Adrenal gland (tissue), 5 donors: ENCODE measurements around the gene SCAMP5.

Source experiments
- CTCF ChIP-seq, 6 experiments: fragments of 450-650 bp in 4 of 6; fragments of 200-600 bp in 2 of 6; sonication (generic) in 1 of 6; IDR thresholded peaks; 1 replicate in 5 of 6; 2 replicates in 1 of 6; pipeline versions ENCODE4 v1.5.1 to v1.8.0; 2016 to 2021; ENCODE audit warnings: antibody characterized with exemption in 6 of 6, mild to moderate bottlenecking in 2 of 6, moderate library complexity in 1 of 6
- POLR2A ChIP-seq, 2 donors: fragments of 450-650 bp; IDR thresholded peaks; one replicate each; pipeline ENCODE4 v1.6.1; 2017; ENCODE audit warnings: antibody characterized with exemption in 2 of 2, mild to moderate bottlenecking in 2 of 2, moderate library complexity in 1 of 2
- donor health status: DM: no; HTN: no; CAD: no.

GRCh38 chr15:75033809-75034208 lies 38.4 kb downstream of the SCAMP5 start:
- TF ChIP-seq CTCF (IDR thresholded peaks at IDR 0.05): no peak
- TF ChIP-seq POLR2A (IDR thresholded peaks at IDR 0.05): no peak
